HG02798 (cell line): ENCODE measurements around the gene SVEP1.
A peak's percentile ranks its signal among the peaks of the same experiment; 100 is the strongest.
"Not testable (repeated sequence)": the region's sequence is repeated elsewhere in the genome, so short reads cannot be mapped to it uniquely, and the experiment has no call there.

Experiments
- ATAC-seq: cut with Tn5 transposase; IDR thresholded peaks from one replicate; pipeline ENCODE4 v1.9.1; 2021; ENCODE audit warnings: mild to moderate bottlenecking; ENCODE audit not compliant: unreplicated experiment, poor library complexity

The SVEP1 gene

DNA sequence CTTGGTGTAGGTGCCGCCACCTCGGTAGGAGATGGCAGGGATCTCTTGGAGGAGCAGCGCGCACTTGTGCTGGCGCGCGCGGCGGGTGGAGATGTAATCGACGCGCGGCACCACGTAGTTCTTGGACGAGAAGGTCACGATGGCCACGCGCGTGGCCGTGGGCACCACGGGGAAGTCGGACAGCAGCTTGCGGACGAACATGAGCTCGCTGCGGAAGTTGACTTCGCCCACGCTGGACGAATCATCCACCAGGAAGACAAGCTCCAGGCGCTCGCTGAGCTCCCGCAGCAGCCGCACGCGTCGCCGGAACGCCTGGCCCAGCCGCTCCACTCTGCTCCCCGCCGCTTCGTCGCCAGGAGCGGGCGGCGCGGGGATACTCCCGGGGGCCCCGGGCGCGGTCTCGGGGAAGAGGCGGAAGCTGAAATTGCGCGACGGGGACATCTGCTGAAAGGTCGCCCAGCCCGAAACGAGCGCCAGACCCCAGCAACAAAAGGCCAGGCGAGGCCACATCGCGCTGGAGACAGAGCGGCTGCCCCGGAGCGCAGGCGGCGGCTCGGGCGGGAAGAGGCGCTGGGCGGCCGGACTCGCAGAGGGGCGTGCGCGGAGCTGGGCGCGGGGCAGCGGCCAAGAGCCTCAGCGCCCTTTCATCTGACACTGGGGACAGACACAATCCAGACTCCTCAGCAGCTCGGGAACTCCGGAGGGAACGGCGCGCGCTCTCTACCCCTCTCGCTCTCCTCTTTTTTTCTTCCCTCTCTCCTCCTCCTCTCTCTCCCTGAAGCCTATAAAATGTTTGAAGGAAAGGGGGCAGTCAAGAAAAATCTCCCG is at the start of gene SVEP1:
TSS of gene SVEP1 (minus strand) at position 708 of the 828 bp plus-strand sequence. CDS start at position 510, 198 bp downstream.
- no peak for ATAC-seq

DNA sequence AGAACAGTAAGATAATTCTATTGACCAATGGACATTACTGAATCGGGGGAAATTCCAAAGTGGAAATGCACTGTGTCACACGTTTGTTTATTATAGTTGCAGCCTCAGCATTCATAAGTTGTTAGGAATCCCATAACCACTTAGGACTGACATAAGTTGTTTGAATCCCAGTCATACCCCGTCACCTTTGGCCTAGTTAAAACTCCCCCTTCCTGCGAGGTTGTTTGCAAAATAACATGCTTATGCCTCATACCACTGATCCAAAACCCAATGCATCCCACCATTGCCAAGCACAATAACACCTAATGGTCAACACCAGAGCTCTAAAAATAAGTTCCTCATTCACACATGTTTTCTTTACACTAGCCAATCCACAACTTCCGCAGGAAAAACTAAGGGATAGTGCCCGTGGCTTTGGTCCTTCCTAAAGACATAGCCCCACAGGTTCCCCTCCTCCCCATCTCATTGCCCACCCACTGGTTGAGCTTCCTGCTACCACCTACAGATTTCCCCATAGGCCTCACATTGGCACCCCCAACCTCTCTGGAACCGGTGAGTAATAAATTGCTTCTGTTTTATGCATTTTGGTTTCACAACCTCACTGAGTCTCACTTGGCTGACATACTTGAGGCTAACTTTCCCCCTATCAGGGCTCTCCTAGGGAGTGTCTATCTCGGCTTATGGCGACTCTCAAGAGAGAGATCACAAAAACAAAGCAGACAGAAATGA is 46.7 kb upstream of the SVEP1 start:
- ATAC-seq: peak; percentile 95

DNA sequence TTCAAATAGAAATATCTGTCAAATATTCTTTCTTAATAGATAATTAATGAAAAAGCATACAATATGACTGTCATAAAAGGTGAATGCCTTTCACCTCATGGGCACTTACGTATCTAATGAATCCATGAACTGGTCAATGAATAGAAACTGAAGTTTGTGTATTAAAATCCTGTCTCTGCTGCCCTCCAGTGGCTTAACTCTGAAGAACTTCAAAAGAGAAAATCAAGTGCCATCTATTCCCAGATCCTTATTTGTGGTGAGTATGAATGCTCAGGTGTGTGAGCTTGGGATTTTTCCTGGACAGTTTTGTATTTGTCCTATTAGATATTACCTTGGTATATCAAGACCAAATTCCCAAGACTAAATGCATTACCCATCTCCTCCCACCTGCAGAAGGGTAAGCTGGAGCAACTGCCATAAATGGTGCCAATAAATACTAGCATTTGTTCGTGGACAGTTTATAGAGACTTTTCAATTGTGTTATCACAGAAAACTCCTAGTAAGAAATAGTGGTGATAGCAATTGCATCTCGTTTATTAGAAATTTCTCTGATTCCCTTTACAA is 44.0 kb upstream of the SVEP1 start:
- ATAC-seq: peak; percentile 45

DNA sequence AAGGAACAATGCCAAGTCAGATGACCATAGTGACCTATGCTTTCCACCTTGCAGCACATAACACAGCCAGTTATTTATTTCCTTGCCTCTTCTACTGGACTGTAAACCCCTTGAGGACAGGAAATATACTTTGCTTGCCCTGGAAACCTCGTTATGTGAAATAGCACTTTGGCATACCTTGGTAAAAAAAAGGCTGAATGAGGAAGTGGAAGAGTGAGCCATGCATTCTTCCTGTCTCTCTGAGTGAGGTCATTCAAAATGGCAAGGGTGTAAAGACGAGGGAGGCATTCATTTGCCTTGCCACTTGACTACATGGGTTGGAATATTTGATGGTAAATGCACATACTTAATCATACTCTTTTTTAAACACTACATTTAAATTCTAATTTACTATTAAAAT is 42.8 kb upstream of the SVEP1 start:
- ATAC-seq: no peak

DNA sequence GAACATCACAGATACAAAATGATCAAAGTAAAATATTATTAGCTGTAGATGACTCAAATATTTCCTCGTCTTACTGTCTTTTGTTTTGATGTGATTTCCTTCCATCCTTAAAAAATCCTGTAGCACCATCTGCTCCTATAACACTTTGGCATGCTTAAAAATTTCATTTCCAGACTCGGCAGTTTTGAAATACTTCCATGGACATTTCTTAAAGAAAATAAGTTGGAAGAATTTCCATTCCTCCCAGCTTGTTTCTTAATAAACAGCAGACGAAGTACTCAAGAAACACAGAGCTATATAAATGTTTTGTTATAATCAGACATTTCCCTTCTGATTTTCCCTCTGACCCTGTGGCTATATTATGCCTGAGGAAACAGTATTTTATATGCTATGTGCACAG is 41.2 kb upstream of the SVEP1 start:
- no peak for ATAC-seq

DNA sequence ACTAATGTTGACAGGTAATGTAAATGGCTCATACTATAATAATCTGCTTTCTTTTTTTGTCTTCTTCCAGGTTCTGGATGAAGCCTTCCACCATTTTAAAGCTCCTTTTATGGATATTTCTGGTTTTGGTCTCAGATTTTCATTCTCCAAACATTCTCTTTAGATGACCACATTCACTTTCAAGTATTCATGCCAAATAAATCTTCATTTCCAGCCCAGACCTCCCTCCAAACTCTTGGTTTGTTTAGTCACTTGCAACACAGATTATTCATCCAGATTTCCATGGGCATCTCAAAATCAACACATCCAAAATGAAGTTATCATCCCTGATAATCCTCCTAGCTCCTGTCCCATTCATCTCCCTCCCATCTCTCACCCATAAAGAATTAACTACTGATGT is 40.3 kb upstream of the SVEP1 start:
- no peak for ATAC-seq

DNA sequence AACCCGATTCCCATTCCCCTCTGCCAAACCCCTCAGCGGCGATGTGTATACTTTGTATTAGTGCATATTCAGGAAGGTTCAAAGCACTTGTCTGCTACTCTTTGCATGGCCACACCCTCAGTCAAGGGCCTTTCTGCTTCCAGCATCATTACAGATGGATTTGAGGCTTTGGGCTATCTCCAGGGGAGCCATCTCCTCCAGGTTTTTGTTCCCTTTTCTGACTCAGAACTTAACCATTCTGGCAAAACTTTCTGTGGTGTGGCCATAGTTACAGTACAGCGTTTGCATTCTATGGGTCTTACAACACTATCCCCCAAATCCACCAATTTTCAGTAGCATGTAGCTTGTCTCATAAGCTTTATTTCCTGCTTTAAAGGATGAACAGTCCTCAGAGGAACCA is 36.0 kb upstream of the SVEP1 start:
- no peak for ATAC-seq

DNA sequence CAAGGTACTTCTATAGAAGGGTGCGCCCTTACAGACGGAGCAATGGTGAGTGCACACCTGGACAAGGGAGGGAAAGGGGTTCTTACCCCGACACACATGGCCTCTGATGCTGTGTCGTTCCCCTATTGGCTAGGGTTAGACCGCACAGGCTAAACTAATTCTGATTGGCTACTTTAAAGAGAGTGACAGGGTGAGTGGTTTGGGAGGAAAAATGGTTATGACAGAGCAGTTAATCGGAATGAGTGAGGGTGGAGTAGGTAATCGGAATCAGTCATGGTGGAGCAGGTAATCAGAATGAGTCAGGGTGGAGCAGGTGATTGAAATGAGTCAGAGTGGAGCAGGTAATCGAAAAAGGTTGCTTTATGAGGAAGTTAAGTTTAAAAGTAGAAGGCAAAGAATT is 35.0 kb upstream of the SVEP1 start:
- ATAC-seq: not testable (repeated sequence)

DNA sequence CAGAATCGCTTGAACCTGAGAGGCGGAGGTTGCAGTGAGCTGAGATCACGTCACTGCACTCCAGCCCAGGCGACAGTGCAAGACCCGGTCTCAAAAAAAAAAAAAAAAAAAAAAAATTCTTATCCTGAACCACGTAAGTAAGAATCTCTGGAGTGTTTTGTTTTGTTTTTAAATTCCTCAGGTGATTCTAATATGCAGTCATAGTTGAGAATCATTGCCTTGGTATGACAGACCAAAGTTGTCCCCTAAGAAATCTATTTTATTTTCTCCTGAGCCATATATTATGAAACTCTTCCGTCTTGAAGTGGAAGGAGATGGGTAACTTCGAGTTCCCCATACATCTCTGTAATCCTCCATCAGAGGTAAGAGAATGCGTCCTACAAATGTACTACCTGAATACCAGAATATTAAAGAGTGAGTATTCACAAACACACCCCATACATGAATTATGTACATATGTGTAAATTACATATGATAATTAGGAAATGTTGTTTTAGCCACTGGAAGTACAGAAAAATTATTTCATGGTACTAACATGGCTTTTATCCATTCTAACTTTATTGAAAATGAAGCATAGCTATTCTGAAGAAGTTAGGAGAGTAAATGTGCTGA is 26.7 kb upstream of the SVEP1 start:
- no peak for ATAC-seq

DNA sequence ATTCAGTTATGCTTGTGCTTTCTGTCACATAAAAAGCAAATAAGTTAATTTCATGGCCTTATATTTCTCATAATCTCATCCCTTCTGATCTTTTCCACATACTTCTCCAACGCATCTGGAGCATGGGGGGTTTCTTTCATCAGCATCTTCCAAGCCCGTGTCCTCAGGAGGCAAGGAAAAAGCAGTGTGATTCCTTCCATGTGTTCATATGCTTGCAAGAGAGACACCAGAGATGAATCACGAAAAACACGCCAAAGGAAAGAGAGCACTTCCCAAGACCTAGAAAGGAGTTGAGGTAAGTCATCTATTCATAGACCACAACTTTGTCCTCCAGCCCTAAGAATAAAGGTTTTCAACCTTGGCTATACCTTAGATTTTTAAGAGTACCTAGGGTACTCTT is 26.0 kb upstream of the SVEP1 start:
- no peak for ATAC-seq

DNA sequence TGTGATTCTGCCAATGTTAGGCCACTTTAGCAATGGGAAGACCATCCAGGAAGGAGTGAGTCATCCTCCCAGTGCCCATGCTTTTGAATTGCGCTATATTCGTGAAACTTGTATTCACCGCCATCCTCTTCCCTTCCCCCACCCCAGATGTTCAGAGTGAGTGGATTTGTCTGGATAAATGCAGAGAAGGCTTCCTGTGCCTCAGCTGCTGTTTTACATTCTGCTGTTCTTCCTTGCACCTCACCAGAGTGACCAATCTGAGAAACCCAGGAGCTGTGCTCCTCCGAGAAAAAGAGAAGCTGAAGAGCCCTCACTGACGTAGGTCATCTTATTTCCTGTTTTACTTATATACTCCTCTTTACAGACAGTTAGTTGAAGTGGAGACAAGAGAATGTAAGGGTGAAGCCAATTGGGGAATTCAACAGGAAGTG is 24.6 kb upstream of the SVEP1 start:
- ATAC-seq: no peak

DNA sequence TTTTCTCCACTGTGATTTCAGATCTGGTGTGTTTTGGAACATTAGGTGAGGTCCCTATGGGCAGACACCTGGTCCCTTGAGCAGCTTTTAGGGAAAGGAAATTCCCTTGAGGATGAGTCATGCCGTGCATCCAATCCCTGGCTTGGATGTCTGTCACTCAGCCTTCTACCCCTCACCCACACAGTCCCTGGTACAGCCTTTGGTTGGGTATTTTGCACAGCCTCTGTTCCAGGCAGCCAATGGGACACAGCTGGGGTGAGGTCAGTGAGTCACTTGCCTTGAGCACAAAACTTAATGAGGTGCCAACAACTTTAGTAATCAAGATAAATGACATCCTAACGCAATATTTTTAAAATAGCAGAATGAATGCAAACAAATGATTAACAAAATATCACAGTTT is 22.7 kb upstream of the SVEP1 start:
- no peak for ATAC-seq

DNA sequence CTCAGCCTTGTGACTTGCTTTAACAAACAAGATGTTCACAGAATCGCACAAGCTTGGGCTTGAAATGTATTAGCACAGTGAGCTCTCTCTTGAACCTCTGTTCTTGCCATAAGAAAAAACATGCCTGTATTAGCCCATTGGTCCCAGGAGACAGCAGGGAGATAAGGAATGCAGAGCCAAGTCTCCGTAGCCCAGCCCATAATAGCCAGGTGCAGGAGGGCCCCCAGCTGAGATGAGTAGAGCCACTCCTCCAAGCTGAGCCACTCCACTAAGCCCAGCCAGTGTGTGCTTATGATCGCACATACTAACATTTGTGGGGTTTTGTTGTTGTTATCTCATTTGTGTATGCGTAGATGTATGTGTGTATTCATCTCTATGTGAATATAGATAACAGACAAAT is 21.6 kb upstream of the SVEP1 start:
- no peak for ATAC-seq

DNA sequence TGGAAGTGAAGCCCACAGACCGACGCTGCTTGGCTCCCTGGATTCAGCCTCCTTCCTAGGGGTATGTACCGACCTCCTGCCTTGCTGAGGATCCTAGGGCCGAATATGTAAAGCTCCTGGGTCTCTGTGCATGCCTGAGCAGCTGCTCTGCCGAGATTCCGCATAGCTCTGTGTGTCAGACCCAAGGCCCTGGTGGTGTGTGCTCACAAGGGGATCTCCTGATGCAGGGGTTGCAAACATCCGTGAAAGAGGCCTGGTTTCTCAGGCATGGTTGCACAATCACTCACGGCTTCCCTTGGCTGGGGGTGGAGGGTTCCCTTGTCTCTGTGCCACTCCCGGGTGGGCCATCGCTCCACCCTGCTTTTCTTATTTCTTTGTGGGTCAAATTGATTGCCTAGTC is 19.9 kb upstream of the SVEP1 start:
- no peak for ATAC-seq

DNA sequence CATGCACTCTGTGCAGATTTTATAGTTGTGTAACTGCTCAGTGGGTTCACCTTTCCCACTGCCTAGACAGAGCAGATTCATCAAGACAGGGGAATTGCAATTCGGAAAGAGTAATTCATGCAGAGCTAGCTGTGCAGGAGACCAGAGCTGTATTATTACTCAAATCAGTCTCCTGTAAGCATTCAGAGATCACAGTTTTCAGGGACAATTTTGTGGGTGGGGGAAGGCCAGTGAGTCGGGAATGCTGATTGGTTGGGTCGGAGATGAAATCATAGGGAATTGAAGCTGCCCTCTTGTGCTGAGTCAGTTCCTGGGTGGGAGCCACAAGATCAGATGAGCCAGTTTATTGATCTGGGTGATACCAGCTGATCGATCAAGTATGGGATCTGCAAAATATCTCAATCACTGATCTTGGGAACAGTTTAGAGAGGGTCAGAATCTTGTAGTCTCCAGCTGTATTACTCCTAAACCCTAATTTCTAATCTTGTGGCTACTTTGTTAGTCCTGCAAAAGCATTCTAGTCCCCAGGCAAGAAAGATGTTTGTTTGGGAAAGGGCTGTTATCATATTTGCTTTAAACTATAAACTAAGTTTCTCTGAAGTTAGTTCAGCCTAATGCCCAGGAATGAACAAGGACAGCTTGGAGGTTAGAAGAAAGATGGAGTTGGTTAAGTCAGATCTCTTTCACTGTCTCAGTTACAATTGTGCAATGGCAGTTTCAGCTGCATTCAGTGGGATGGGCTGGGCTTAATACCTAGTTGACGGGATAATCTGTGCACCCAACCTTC is 12.7 kb upstream of the SVEP1 start:
- no peak for ATAC-seq

DNA sequence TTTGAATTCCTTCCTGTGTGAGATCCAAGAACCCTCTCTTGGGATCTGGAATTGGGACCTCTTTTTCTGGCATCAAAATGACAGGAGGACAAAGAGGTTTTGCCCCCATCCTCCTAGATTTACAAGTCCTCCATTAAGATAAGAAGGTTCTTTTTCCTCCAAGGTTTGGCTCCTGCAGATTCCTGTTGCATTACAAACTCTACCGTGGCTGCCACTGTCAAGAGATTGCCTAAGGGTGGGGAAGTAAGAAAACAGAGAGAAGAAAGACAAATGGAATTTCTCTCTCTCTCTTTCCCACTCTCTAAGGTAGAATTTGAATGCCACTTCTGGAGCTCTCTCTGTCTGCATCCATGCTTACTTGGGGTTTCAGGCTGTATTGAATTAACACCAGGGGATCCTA is 12.0 kb upstream of the SVEP1 start:
- ATAC-seq: no peak

DNA sequence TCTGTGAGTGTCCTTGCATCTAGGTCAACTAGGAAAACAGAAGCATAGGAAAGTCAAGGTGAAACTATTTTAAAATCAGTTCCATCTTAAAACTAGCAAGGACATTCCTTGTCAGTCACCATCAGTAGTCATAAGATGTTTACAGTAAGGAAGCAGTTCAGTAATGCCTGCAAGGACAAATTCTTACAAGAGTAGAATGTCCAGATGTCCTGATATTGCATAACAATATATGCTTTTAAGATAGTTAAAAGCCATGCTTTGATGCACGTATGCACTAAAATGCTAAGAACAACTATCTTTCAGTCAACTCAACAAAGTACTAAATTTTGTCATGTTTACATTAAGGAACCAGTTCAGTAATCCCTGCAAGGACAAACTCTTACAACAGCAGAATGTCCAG is 11.3 kb upstream of the SVEP1 start:
- no peak for ATAC-seq

DNA sequence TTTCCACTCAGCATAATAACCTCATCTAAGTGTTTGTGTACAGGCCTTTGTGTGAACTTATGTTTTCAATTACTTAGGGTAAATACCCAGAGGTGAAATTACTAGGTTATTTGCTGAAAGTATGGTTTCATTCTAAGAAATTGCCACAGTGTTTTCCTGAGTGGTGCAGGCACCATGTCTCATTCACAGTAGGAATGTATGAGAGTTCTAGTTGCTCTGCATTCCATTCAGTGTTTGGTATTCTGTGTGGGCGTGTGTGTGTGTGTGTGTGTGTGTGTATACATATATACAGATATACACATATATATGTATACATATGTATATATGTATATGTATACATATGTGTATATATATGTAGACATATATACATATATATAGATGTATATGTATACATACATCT is 8.8 kb upstream of the SVEP1 start:
- ATAC-seq: no peak

DNA sequence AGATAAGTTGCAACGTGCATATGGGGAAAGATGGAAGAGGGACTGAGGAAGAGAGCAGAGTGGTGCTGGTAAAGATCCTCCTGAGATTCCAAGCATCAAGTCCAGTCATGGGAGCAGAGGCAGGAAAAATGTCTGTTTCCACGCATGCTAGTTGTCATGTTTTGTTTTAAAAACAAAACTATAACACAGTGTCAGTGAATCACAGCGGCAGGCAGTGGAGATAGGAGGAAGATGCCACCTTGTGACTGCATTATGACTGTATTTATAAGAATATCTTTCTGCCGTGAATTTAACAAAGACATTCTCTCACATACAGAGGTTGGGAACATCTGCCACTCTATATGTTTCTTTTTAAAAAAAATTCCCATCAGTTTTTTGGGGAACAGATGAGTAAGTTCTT is 3.7 kb upstream of the SVEP1 start:
- ATAC-seq: no peak

DNA sequence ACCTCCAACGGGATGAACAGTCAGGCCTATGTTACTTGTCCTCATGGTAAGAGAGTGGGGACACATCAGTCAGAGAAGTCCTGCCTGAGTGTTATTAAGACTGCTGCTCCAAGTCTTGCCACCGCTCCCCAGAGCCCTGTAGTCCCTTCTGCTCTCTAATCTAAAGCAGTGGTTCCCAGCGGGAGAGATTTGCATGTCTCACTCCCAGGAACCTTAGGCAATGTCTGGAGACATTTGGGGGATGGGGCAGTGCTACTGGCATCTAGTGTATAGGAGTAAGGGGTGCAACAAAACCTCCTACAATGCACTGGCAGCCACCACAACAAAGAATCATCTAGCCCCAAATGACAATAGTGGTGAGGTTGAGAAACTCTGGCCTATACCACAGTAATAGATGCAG is 2.6 kb upstream of the SVEP1 start:
- no peak for ATAC-seq
